GM19043 (cell line): ENCODE data around the gene ABHD4.
"Not testable (repeated sequence)": the region's sequence is repeated elsewhere in the genome, so short reads cannot be mapped to it uniquely, and the experiment has no call there.

ENCODE experiments used
- ATAC-seq: cut with Tn5 transposase; IDR thresholded peaks from one replicate; pipeline ENCODE4 v1.9.1; 2021; ENCODE audit warnings: low read depth; ENCODE audit not compliant: unreplicated experiment

ABHD4 gene

DNA sequence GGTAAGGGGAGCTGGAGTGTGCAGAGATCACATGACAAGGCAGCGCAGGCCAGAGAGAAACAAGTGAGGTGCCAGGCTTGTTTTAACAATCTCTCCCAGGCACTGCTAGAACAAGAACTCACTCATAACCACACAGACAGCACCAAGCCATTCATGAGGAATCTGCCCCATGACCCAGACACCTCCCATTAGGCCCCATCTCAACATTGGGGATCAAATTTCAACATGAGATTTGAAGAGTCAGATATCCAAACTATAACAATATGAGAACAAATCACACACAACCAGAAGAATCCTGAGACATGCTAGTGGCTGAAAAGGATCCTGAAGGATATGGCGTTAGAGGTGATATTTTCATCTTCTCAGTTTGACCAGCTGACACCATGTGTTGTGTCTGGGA is 24.2 kb downstream of the ABHD4 start:
- no peak for ATAC-seq

DNA sequence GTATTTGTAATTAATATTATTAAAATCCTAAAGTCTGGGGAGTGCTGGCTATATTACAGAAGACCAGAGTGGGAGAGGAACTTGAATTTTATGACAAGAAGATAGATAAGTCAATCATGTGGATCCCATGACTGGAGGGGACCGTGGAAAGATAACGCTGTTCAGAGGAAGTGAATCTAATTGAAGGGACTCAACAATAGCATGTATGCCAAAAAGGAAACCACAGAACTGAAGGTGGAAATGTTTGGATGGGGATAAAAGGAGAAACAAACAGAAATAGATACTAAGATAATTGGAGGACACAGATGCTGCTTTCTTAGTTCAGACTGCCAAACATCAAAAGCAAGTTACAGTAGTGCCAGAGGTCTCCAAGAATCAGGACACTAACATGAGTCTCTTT is 24.9 kb downstream of the ABHD4 start:
- no peak for ATAC-seq

DNA sequence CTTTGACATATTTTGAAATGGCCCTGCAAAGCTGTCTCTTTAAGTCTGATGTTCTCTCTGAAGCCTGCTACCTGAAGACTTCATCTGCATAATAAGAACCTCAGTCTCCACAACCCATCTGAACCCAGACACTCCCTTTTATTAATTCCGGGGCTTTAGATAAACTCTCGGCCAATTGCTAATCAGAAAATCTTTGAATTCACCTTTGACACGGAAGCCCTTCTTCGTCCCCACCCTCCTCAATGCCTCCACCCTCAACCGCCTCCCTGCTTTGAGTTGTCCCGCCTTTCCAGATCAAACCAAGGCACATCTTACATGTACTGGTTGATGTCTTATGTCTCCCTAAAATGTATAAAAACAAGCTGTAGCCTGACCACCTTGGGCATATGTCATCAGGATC is 28.5 kb downstream of the ABHD4 start:
- ATAC-seq, result no peak

DNA sequence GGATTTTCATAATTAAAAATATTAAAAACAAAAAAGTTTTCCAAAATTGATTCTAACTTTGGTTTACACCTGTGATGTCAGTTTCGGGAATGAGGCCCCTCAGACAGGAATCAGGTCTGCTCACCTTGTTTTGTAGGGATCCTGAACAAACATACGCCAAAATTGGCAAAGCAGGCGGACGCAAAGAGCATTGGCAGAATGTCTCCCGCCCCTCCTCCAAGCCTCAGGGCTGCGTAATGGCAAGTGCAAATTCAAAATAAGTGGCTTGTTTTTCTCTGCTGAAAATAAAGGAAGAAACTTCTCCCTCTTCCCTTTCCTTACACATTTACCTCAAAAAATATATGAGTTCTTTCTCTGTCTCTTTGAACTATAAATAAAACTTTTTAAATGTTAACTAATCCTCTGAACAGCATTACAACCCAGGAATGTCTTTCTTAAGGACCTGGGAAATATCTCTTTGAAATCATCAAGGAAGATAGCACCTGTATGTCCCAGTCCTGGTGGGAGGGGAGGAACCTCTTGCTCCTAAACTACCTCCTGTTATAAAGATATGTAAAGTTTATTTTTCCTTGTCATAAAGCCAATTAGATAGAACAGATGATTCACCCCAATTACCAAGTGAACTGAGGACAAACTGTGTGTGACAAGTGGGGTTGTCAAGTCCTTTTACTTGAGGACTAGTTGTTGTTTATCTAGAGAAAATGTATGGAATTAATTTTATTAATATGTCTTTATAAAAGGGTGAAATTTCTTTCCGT is 29.6 kb downstream of the ABHD4 start:
- no peak for ATAC-seq

DNA sequence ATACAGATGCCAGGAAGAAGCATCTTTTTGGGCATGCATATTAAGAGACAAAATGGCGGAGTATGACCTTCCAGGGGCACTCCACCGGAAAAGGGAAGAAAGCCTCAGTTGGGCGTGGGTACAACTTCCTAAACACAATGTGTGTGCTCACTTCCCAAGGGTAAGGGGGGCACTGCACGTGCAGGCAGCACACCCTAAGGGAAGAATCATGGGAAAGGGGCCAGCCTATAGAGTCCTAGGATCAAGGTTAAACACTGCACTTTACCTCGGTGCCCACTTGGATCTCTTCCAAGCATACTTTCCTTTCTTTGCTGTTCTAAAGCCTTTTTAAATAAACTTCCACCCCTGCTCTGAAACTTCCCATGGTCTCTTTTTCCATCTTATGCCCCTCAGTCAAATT is 31.3 kb downstream of the ABHD4 start:
- no peak for ATAC-seq

DNA sequence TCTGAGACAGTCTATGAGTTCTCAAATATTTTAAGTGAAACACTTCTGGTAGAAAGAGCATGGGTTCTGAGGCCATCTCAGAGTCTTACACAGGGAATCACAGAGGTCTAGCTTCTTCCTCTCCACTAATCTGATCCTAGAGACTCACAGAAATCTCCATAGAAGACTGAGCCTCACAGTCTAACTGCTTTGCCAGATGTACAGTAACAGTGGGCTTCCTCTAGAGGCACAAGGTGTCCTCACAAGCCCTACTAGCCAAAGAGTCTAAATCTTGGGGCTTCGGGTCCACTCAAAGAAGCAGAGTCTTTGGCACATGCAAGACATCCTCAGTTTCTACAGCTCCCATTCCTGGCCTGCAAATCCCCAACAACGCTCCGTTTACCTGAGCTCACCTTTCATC is 32.0 kb downstream of the ABHD4 start:
- no peak for ATAC-seq

DNA sequence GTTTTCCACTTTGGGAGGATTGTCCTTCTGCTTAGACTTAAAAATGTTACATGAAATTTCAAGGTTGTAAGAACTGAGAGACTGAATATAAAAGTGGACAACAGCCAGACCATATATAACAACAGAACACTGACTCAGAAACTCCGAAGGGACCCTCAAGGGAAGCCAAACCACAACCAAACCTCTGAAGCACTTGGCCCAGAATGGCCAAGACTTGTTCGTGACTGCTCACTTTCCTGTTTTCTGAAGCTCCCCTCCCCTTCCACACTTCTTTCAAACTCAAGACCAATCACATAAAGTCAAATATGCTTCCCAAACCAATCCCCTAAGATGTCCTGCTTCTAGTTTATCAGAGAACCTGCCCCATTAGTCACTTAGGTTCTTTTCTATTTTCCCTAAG is 32.4 kb downstream of the ABHD4 start:
- ATAC-seq, result no peak

DNA sequence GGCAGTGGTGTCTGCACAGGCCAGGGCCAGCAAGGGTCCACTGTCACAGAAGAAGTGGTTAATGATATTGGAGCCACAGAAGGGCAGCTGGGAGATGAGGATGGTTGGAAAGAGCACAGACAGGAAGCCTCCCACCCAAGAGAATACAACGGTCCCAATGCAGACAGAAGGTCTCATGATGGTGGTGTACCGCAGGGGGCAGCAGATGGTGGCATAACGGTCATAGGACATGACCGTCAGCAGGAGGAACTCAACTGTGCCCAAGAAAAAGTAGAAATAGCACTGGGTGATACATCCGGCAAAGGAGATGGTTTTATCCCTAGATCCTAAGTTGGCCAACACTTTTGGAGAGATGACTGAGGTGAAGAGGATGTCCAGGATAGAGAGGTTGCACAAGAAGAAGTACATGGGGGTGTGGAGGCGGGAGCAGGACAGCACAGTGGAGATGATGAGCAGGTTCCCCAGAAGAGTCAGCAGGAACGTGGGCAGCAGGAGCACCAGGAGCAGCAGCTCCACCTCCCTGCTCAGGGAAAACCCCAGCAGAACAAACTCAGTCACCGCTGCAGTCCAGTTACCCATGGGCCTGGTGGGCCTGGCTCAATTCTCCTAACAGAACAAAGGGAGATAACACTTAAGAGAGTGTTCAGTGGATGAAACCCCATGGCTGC is 36.3 kb downstream of the ABHD4 start:
- ATAC-seq, result no peak

DNA sequence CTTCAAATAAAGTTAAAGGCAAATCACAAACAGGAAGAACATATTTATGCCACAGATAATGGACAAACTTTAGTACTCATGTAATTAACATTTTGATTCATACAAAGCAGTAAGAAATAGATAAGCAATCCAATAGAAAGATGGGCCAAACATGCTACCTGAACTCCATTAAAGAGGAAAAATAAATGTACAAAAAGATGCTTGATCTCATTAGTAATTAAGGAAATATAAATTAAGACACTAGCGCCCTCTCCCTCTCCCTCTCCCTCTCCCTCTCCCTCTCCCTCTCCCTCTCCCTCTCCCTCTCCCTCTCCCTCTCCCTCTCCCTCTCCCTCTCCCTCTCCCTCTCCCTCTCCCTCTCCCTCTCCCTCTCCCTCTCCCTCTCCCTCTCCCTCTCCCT is 37.9 kb downstream of the ABHD4 start:
- ATAC-seq, result not testable (repeated sequence)

DNA sequence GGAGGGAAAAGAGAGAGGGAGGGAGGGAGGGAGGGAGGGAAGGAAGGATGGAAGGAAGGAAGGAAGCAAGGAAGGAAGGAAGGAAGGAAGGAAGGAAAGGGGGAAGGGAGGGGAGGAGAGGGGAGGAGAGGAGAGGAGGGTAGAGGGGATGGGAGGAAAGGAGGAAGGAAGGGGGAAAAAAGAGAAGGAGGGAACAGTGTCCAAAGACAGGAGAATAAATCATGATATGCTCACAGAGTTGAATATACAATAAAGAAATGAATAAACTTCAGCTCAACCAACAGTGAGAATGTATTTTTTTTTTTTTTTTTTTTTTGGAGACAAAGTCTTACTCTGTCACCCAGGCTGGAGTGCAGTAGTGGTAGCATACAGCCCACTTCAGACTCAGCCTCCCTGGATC is 42.1 kb downstream of the ABHD4 start:
- no peak for ATAC-seq

DNA sequence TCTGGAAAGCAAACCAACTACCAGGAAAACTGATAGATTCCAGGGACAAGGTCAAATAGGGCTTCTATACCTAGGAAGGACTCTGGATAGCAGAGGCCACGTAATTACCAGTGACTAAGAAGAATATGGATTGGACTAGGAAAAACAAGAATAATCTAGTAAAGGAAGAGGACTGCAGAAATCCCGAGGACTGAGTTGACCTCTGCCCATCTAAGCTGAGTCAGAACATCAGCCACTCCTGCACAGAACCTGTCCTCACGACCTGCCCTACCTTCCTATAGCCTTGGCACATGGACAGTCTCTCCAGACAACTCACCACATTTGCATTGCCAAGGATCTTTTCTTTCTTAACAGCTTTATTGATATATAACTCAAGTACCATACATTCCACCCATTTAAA is 43.7 kb downstream of the ABHD4 start:
- ATAC-seq, result no peak

DNA sequence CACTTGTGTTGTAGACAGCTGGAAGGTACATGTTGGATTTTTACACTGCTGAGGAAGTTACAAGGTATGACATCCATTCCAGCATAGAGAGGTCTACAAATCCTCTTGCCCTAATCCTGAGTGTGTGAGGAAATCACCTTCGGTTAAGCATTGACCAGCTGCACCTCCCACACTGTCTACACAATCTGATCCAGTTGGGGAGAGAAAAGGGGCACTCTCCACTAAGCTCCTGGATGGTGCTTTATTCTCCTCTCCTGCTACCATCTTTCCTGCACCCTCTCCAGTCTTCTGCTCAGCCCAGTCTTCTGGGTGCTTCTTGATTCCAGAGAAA is 46.2 kb downstream of the ABHD4 start, which contains the start of gene OR6J1:
Gene OR6J1, minus strand, starts transcription at position 48 of the 331 bp plus-strand sequence. CDS start 9,541 bp downstream, outside the sequence.
- no peak for ATAC-seq

DNA sequence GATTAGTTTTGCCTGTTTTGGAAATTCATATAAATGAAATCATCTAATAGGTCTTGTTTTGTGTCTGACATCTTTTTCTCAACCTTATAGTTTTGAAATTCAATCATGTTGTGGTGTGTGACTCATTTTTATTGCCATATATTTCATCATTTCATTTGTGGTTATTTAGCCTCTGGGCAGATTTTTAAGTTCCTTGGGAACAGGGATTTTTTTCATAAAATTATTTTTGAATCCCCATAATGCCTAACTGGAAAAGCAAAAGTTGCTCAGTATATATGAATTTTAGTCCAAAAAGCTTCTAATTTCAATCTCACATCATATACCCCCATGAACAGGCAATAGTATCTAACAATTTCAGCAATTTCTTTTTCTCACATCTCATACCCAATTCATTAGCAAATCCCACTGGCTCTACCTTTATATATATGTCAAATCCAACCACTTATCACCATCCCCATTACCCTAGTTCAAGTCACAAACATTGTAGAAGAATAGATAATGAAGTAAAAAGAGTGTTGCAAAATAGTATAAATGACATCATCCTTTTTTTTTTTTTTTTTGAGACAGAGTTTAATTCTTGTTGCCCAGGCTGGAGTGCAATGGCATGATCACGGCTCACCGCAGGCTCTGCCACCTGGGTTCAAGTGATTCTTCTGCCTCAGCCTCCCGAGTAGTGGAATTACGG is 48.6 kb downstream of the ABHD4 start:
- no peak for ATAC-seq

DNA sequence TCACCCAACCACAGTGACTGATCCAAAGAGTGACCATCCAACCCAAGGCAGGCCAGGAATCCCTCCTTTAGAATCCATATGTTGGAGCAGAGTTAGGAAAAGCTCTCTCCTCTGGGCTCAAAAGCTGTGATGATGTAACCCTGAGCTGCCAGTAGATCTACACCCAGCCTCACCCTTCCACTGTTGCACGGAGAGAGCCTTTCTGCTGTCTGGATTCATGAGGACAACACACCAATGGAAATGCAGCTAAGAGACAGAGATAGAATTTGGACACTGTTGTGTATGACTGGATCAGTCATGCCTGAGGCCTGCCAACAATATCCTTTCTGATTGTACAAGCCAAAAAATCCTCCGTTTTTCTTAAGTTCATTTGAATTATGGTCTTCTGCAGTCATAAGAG is 50.4 kb downstream of the ABHD4 start:
- no peak for ATAC-seq

DNA sequence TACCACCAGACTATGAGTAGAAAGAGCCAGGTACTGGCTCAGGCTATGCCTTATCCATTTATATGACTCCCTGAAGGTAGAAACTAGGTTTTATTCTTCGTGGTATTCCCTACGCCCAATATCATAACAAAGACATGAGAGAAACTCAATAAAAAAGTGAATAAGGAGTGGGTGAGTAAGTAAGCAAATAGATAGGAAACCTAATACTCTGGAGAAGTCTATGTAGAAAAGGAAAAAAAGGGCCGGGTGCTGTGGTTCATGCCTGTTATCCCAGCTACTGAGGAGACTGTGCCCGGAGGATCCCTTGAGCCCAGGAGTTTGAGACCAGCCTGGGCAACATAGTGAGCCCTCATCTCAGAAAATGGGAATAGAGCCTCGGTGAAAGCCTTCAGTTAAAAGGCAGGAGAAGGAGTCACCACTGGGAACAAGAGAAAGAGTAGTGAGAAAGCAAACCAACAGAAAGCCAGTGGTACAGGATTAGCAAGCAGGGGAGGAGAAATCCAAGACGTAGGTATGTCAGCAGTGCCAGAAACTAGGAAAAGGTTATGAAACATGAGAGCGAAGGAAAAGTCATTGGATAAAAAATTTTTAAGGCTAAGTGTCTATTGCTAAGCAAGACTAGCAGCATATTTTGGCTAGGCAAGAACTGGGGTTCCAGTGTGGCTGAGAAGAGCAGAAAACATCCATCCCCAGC is 52.1 kb downstream of the ABHD4 start:
- no peak for ATAC-seq

DNA sequence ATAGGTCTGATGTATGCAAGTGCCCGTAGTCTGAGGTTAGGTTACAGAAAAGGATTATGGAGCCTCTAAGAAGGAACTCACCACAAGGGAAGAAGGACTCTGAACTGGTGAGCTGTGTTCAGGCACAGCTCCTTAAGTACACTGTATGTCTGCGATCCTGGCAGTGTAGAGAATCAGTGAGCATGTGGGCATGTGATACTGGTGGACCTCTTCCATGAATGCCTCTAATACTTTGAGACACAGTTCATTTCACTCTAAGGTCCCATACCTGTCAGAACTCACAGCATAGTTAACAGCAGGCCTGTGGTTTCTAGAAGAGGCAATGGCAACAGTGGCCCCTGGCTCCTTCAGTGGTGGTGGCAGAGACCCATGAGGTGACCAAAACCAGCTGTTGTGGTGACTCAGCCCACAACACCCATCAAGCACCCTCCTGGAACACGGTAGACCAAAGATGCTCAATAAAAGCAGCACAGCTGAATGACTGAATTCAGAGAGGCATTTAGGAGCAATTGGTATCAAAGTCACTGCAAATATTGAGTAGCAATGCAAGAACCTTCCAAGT is 52.9 kb downstream of the ABHD4 start:
- ATAC-seq, result no peak

DNA sequence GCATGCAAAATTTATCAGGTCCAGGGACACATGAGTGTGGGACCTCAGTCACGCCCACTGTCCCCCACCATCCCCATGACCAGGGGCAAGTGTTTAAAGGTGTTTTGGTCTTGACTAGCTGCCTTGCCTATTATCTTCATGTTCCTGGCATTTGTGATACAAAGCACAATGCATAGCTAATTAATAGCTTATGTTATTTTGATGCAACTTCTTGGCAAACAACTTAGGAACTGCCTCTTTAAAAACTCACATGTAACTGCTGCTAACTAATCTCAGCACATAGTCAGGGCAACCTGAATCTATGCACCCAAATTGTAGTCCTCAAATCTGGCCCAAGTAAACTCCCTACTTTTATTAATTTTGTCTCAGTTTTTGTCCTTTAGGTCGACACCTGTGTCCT is 53.5 kb downstream of the ABHD4 start:
- ATAC-seq, result no peak

DNA sequence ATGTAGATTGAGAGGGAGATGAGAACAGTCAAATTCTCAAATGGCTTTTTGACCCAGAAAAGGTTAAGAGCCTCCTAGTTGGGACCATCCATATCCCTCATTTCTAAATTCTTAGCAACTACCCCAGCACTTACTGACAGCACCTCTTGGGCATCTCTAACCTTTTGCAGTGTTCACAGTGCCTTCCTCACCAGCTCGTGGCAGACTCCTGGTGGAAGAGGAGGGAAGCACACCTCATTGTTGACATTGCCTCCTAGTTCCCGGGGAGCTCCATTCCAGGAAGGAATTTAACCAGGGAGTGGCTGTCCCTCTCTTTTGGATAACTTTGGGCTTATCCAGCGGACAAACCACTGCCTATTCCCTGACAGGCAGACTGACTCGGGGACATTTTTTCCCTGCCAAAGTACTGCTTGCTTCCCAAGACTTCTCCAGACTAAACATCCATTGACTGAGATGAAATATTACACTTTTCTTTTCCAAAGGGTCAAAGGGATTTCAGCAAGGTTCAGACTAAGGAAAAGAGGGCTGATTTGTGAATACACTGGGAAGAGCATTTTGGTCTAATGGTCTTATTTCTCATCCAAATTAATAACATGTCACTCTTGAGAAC is 55.0 kb downstream of the ABHD4 start:
- ATAC-seq, result no peak

DNA sequence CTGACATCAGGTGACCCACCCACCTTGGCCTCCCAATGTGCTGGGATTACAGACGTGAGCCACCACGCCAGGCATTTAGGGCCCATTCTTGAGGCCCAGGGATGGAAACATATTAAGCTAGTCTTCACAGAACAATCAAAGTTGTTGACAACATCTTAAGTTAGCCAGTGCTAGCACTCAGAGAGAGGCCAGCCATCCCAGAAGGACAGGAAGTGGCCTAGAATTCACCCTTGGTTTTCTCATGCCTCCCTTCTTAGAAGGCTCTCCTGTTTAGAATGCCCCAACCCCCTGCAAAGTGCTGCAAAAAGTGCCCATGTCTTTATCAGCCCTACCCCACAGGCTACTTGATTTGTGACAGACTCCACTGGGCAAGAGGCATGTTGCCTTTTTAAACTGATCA is 58.1 kb downstream of the ABHD4 start:
- ATAC-seq, result no peak

DNA sequence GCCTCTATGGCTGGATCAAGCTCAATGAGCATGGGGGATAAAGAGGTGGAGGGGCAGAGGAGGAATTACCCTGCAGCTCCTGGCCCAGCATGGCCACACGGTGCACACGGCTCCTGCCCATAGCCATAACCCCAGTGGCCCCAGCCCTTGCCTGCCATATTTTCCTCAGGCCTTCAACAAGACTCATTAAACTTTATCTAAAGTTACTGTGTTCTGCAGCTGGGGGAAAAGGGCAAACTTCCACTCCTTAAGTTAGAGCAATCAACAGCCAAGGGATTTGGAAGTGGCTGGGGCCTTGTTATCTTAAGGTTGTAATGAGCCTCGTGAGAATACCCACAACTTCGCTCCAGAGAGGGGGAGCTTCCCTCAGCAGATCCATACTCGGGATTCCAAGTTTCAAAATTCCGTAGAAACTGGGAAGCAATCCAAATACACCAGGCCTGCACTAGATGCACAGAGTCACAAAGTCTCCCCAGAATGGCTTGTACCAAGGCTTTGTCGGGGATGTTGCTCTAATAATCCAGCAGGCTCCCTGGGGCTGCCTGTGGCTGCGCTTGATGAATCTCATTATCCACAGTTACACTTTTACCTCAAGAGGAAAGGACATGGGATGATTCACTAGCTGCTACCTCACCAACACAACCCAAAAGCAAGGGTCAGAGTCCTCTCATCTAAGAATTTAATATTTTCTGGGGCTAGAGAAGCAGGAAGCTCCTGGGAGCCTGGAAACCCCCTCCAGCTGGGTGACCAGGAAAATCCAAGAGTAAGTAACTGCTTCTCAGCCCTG is 59.0 kb downstream of the ABHD4 start:
- no peak for ATAC-seq
